HepG2 (cell line): ENCODE data around the gene MTRF1. TPM values are rescaled to one million over a fixed set of nuclear protein-coding genes. Genes with fewer than 3 reads are reported as not detected.

Source experiments
- CENPX ChIP-seq: sonication (generic); formaldehyde crosslinking; IDR thresholded peaks from 2 replicates; pipeline ENCODE4 v1.9.0; 2021; ENCODE audit warnings: mild to moderate bottlenecking, missing genetic modification reagents, moderate library complexity
- CHD2 ChIP-seq: IDR thresholded peaks from 2 replicates; pipeline ENCODE4 v1.6.1; 2011; ENCODE audit warnings: low read depth, low read length, improper control_type of control experiment
- GTF3A ChIP-seq: sonication (generic); formaldehyde crosslinking; conservative IDR thresholded peaks from 2 replicates; pipeline ENCODE4 v1.4.0; 2020; ENCODE audit warnings: mild to moderate bottlenecking, missing genetic modification reagents
- JUN ChIP-seq: sonication (generic); formaldehyde crosslinking; IDR thresholded peaks from 2 replicates; pipeline ENCODE4 v1.4.0; 2020; ENCODE audit warnings: mild to moderate bottlenecking, missing genetic modification reagents
- NFATC3 ChIP-seq: sonication (generic); formaldehyde crosslinking; IDR thresholded peaks from 2 replicates; pipeline ENCODE4 v1.5.1; 2020; ENCODE audit warnings: mild to moderate bottlenecking, missing genetic modification reagents
- POLR2AphosphoS5 ChIP-seq: IDR thresholded peaks from 2 replicates; pipeline ENCODE4 v1.6.1; 2012; ENCODE audit warnings: low read depth, low read length
- RFXAP ChIP-seq: sonication (generic); formaldehyde crosslinking; IDR thresholded peaks from 2 replicates; pipeline ENCODE4 v1.4.0; 2020; ENCODE audit warnings: missing genetic modification reagents, borderline replicate concordance
- TCF7L2 ChIP-seq: IDR thresholded peaks from 2 replicates; pipeline ENCODE4 v1.6.1; 2011; ENCODE audit warnings: mild to moderate bottlenecking, low read depth, low read length, moderate library complexity
- TEAD2 ChIP-seq: sonication (generic); formaldehyde crosslinking; IDR thresholded peaks from 2 replicates; pipeline ENCODE4 v1.9.0; 2021; ENCODE audit warnings: missing genetic modification reagents
- ZBTB20 ChIP-seq: sonication (generic); formaldehyde crosslinking; IDR thresholded peaks from 2 replicates; pipeline ENCODE4 v1.8.1; 2023; ENCODE audit warnings: missing genetic modification reagents, low read depth, mild to moderate bottlenecking, borderline replicate concordance
- ZNF124 ChIP-seq: sonication (generic); formaldehyde crosslinking; IDR thresholded peaks from 2 replicates; pipeline ENCODE4 v1.4.0; 2020; ENCODE audit warnings: missing genetic modification reagents
- ZNF589 ChIP-seq: sonication (generic); formaldehyde crosslinking; conservative IDR thresholded peaks from 2 replicates; pipeline ENCODE4 v1.8.0; 2022; ENCODE audit warnings: mild to moderate bottlenecking, moderate library complexity, missing genetic modification reagents
- polyA plus RNA-seq, 8 experiments: library from polyadenylated mRNA; depleted of rRNA in 3 of 8; stranded (reverse) in 7 of 8; unstranded in 1 of 8; fragments of >200 nt; fragmentation: Illumina TruSeq in 4 of 8; extraction: Trizol in 4 of 8; gene quantifications; 2 replicates each; pipeline versions ENCODE4 v1.2.1 to v1.2.3, GENCODE V29; 2011 to 2016; ENCODE audit warnings: low read depth in 4 of 8, missing spikeins in 1 of 8, mixed read lengths in 1 of 8; ENCODE audit not compliant: insufficient read depth in 1 of 8
- total RNA-seq, 5 experiments: library from RNA; depleted of rRNA; stranded (reverse); fragments of >200 nt; fragmentation: Illumina TruSeq; extraction: Trizol; gene quantifications; 2 replicates each; pipeline ENCODE4 v1.2.3, GENCODE V29; 2016; ENCODE audit warnings: low read depth in 1 of 5
- TF ChIP-seq, protein P1 (sequence below): sonication (generic); formaldehyde crosslinking; IDR thresholded peaks from 2 replicates; pipeline ENCODE4 v1.4.0; 2020; ENCODE audit warnings: missing genetic modification reagents
- TF ChIP-seq, protein P2 (sequence below): sonication (generic); formaldehyde crosslinking; IDR thresholded peaks from 2 replicates; pipeline ENCODE4 v1.5.1; 2020; ENCODE audit warnings: mild to moderate bottlenecking, missing genetic modification reagents, moderate library complexity
- TF ChIP-seq, protein P3 (sequence below): sonication (generic); formaldehyde crosslinking; IDR thresholded peaks from 2 replicates; pipeline ENCODE4 v1.5.0; 2020; ENCODE audit warnings: mild to moderate bottlenecking, missing genetic modification reagents, borderline replicate concordance
- TF ChIP-seq, protein P4 (sequence below): IDR thresholded peaks from 2 replicates; pipeline ENCODE4 v1.6.1; 2018; ENCODE audit warnings: missing genetic modification reagents
- TF ChIP-seq, protein P5 (sequence below): sonication (generic); formaldehyde crosslinking; IDR thresholded peaks from 2 replicates; pipeline ENCODE4 v1.4.0; 2020; ENCODE audit warnings: missing genetic modification reagents
- TF ChIP-seq, protein P6 (sequence below): sonication (generic); formaldehyde crosslinking; IDR thresholded peaks from 2 replicates; pipeline ENCODE4 v1.5.1; 2020; ENCODE audit warnings: missing genetic modification reagents, mild to moderate bottlenecking, borderline replicate concordance
- TF ChIP-seq, protein P7 (sequence below): sonication (generic); formaldehyde crosslinking; IDR thresholded peaks from 2 replicates; pipeline ENCODE4 v1.4.0; 2020; ENCODE audit warnings: missing genetic modification reagents

MTRF1 gene
- total and polyA plus RNA-seq, 2 of the 13 experiments (the other 11 are each of a cell fraction or from before 2014, with no cell fraction given) = 21.6 to 27.2 TPM

DNA sequence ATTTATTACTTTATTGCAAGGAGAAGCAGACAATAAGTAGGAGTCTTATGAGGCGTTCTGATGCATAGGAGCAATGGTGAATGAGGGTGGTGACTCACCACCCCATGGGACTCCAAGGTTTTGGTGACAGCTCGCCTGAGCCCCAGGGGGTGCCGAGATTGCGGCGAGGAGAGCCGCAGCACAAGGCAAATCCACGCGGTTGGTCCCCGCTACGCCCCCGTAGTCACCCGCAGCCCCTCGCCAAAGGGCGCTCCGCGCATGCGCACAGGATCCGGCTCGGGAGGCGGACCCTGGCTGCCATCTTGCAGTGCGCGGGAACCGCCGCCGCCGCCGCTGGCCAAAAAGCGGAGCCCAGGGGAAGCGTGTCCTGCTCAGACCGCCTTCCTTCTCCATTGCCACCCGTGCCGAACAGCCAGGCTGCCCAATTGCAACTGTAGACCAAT, 47.6 kb upstream of the MTRF1 start, which contains the start of gene NAA16 (continued):
- TF ChIP-seq, protein P1, sequence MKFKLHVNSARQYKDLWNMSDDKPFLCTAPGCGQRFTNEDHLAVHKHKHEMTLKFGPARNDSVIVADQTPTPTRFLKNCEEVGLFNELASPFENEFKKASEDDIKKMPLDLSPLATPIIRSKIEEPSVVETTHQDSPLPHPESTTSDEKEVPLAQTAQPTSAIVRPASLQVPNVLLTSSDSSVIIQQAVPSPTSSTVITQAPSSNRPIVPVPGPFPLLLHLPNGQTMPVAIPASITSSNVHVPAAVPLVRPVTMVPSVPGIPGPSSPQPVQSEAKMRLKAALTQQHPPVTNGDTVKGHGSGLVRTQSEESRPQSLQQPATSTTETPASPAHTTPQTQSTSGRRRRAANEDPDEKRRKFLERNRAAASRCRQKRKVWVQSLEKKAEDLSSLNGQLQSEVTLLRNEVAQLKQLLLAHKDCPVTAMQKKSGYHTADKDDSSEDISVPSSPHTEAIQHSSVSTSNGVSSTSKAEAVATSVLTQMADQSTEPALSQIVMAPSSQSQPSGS (CRISPR knock-in tag) = peak; percentile 27; the same call in 1 of the 2 replicates
- TF ChIP-seq TEAD2 (no peak), ZNF124 (CRISPR knock-in tag) (no peak), CENPX (CRISPR knock-in tag) (no peak), JUN (CRISPR knock-in tag) (peak; percentile 42; the same call in 1 of the 2 replicates), POLR2AphosphoS5 (peak; percentile 82), ZNF589 (CRISPR knock-in tag) (0 out of 2 replicates have a peak, but pooled peaks have one; percentile 32), RFXAP (CRISPR knock-in tag) (peak; percentile 21; the same call in 1 of the 2 replicates), CHD2 (no peak), NFATC3 (no peak), TCF7L2 (no peak), GTF3A (no peak), ZBTB20 (CRISPR knock-in tag) (no peak)
- TF ChIP-seq, protein P2, sequence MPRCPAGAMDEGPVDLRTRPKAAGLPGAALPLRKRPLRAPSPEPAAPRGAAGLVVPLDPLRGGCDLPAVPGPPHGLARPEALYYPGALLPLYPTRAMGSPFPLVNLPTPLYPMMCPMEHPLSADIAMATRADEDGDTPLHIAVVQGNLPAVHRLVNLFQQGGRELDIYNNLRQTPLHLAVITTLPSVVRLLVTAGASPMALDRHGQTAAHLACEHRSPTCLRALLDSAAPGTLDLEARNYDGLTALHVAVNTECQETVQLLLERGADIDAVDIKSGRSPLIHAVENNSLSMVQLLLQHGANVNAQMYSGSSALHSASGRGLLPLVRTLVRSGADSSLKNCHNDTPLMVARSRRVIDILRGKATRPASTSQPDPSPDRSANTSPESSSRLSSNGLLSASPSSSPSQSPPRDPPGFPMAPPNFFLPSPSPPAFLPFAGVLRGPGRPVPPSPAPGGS = no peak; the same call in 1 of the 2 replicates
- TF ChIP-seq, protein P3, sequence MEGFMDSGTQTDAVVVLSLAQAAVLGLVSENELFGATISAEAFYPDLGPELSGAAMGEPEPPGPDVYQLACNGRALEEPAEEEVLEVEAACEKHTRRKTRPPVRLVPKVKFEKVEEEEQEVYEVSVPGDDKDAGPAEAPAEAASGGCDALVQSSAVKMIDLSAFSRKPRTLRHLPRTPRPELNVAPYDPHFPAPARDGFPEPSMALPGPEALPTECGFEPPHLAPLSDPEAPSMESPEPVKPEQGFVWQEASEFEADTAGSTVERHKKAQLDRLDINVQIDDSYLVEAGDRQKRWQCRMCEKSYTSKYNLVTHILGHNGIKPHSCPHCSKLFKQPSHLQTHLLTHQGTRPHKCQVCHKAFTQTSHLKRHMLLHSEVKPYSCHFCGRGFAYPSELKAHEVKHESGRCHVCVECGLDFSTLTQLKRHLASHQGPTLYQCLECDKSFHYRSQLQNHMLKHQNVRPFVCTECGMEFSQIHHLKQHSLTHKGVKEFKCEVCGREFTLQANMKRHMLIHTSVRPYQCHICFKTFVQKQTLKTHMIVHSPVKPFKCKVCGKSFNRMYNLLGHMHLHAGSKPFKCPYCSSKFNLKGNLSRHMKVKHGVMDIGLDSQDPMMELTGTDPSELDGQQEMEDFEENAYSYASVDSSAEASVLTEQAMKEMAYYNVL (CRISPR knock-in tag) = 0 out of 2 replicates have a peak, but pooled peaks have one; percentile 24
- TF ChIP-seq, protein P4, sequence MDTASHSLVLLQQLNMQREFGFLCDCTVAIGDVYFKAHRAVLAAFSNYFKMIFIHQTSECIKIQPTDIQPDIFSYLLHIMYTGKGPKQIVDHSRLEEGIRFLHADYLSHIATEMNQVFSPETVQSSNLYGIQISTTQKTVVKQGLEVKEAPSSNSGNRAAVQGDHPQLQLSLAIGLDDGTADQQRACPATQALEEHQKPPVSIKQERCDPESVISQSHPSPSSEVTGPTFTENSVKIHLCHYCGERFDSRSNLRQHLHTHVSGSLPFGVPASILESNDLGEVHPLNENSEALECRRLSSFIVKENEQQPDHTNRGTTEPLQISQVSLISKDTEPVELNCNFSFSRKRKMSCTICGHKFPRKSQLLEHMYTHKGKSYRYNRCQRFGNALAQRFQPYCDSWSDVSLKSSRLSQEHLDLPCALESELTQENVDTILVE = no peak
- TF ChIP-seq, protein P5, sequence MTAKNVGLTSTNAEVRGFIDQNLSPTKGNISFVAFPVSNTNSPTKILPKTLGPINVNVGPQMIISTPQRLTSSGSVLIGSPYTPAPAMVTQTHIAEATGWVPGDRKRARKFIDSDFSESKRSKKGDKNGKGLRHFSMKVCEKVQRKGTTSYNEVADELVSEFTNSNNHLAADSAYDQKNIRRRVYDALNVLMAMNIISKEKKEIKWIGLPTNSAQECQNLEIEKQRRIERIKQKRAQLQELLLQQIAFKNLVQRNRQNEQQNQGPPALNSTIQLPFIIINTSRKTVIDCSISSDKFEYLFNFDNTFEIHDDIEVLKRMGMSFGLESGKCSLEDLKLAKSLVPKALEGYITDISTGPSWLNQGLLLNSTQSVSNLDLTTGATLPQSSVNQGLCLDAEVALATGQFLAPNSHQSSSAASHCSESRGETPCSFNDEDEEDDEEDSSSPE (CRISPR knock-in tag) = peak; percentile 86
- TF ChIP-seq, protein P6, sequence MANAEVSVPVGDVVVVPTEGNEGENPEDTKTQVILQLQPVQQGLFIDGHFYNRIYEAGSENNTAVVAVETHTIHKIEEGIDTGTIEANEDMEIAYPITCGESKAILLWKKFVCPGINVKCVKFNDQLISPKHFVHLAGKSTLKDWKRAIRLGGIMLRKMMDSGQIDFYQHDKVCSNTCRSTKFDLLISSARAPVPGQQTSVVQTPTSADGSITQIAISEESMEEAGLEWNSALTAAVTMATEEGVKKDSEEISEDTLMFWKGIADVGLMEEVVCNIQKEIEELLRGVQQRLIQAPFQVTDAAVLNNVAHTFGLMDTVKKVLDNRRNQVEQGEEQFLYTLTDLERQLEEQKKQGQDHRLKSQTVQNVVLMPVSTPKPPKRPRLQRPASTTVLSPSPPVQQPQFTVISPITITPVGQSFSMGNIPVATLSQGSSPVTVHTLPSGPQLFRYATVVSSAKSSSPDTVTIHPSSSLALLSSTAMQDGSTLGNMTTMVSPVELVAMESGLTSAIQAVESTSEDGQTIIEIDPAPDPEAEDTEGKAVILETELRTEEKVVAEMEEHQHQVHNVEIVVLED = no peak
- TF ChIP-seq, protein P7, sequence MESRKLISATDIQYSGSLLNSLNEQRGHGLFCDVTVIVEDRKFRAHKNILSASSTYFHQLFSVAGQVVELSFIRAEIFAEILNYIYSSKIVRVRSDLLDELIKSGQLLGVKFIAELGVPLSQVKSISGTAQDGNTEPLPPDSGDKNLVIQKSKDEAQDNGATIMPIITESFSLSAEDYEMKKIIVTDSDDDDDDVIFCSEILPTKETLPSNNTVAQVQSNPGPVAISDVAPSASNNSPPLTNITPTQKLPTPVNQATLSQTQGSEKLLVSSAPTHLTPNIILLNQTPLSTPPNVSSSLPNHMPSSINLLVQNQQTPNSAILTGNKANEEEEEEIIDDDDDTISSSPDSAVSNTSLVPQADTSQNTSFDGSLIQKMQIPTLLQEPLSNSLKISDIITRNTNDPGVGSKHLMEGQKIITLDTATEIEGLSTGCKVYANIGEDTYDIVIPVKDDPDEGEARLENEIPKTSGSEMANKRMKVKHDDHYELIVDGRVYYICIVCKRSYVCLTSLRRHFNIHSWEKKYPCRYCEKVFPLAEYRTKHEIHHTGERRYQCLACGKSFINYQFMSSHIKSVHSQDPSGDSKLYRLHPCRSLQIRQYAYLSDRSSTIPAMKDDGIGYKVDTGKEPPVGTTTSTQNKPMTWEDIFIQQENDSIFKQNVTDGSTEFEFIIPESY (CRISPR knock-in tag) = no peak
